Measurements from ENCODE around the gene TRIM14. TPM values are rescaled to one million over a fixed set of nuclear protein-coding genes. Genes with fewer than 3 reads are reported as not detected.

TRIM14 gene
- total and polyA plus RNA-seq, 2 of the 13 experiments (the other 11 are each of a cell fraction or from before 2014, with no cell fraction given), result 9.2 to 13.0 TPM

- TF ChIP-seq ZFY (CRISPR knock-in tag; IDR thresholded peaks at IDR 0.05) (no peak), HNF4G (IDR thresholded peaks at IDR 0.05; ENCODE audit: borderline replicate concordance, low read depth, low read length) (no peak), HNF4G (CRISPR knock-in tag; IDR thresholded peaks at IDR 0.05; ENCODE audit: borderline replicate concordance, low read depth) (no peak), THAP7 (CRISPR knock-in tag; IDR thresholded peaks at IDR 0.05) (no peak), AKNA (CRISPR knock-in tag; IDR thresholded peaks at IDR 0.05; ENCODE audit: borderline replicate concordance) (no peak), HMGXB3 (CRISPR knock-in tag; IDR thresholded peaks at IDR 0.05; ENCODE audit: borderline replicate concordance) (no peak), USF2 (IDR thresholded peaks at IDR 0.05; ENCODE audit: low read depth, low read length) (no peak), USF2 (CRISPR knock-in tag; IDR thresholded peaks at IDR 0.05; ENCODE audit: borderline replicate concordance) (no peak), GATAD2A (CRISPR knock-in tag; IDR thresholded peaks at IDR 0.05) (no peak), NFYC (CRISPR knock-in tag; IDR thresholded peaks at IDR 0.05) (no peak), ZBTB3 (CRISPR knock-in tag; IDR thresholded peaks at IDR 0.05; ENCODE audit: borderline replicate concordance, low read depth) (no peak), ZNF784 (CRISPR knock-in tag; IDR thresholded peaks at IDR 0.05; ENCODE audit: borderline replicate concordance) (no peak; the same call in 1 of the 2 replicates)
Measured at GRCh38 chr9:98057138-98057799, 61.8 kb downstream of the TRIM14 start (continued).

All from HepG2 (cell line).